DND-41 (cell line): ENCODE results near the gene GTF2A1L.

Source experiments
- ATAC-seq: fragments of 200-7000 bp; cut with Tn5 transposase; 3 replicates; pipeline ENCODE4 v1.9.1; 2021; ENCODE audit warnings: low read depth; ENCODE audit not compliant: insufficient read depth
- DNase-seq: peaks from one replicate; pipeline ENCODE4 v3.0.0-alpha.2; 2020
- H2AFZ ChIP-seq: 2 replicates; pipeline ENCODE4 v1.6.0; 2012; ENCODE audit warnings: low read depth, low read length
- H3K27ac ChIP-seq: 2 replicates; pipeline ENCODE4 v1.5.1; 2012; ENCODE audit warnings: low read length, inconsistent platforms
- H3K27me3 ChIP-seq: fragments of 200-600 bp; sonication (generic); 2 replicates; pipeline ENCODE4 v1.6.0; 2012; ENCODE audit warnings: low read length, mild to moderate bottlenecking, inconsistent platforms; ENCODE audit not compliant: insufficient read depth, poor library complexity
- H3K36me3 ChIP-seq: 2 replicates; pipeline ENCODE4 v1.5.1; 2012; ENCODE audit warnings: low read length, inconsistent platforms; ENCODE audit not compliant: insufficient read depth
- H3K4me1 ChIP-seq: 2 replicates; pipeline ENCODE4 v1.5.1; 2012; ENCODE audit warnings: mild to moderate bottlenecking, low read length; ENCODE audit not compliant: insufficient read depth
- H3K4me2 ChIP-seq: 2 replicates; pipeline ENCODE4 v1.6.0; 2012; ENCODE audit warnings: mild to moderate bottlenecking, moderate library complexity, low read length, inconsistent platforms; ENCODE audit not compliant: insufficient read depth
- H3K4me3 ChIP-seq, 2 experiments: fragments of 200-600 bp in 1 of 2; shearing (Covaris generic) in 1 of 2; 2 replicates each; pipeline ENCODE4 v1.5.1; 2012 to 2016; ENCODE audit warnings: inconsistent platforms in 2 of 2, low read length in 2 of 2, mild to moderate bottlenecking in 2 of 2, low read depth in 1 of 2, moderate library complexity in 1 of 2
- H3K79me2 ChIP-seq: 2 replicates; pipeline ENCODE4 v1.6.0; 2012; ENCODE audit warnings: low read length, inconsistent platforms; ENCODE audit not compliant: insufficient read depth
- H3K9ac ChIP-seq: 2 replicates; pipeline ENCODE4 v1.6.0; 2012; ENCODE audit warnings: low read depth, mild to moderate bottlenecking, inconsistent platforms, low read length, moderate library complexity
- H3K9me3 ChIP-seq: 2 replicates; pipeline ENCODE4 v1.5.1; 2012; ENCODE audit warnings: low read length, moderate library complexity, mild to moderate bottlenecking, inconsistent platforms; ENCODE audit not compliant: insufficient read depth, severe bottlenecking
- H4K20me1 ChIP-seq: 2 replicates; pipeline ENCODE4 v1.6.0; 2012; ENCODE audit warnings: low read length; ENCODE audit not compliant: insufficient read depth
- EZH2 ChIP-seq: IDR thresholded peaks from 3 replicates; pipeline ENCODE4 v1.6.1; 2012; ENCODE audit warnings: borderline replicate concordance, low read depth, mild to moderate bottlenecking, moderate library complexity, low read length, inconsistent platforms; ENCODE audit not compliant: severe bottlenecking
- TF ChIP-seq, protein P1 (sequence below): IDR thresholded peaks from 2 replicates; pipeline ENCODE4 v1.5.1; 2012; ENCODE audit warnings: borderline replicate concordance, low read length, moderate library complexity, mild to moderate bottlenecking; ENCODE audit not compliant: poor library complexity, severe bottlenecking; ENCODE audit errors: extremely low read depth

GTF2A1L gene

DNA sequence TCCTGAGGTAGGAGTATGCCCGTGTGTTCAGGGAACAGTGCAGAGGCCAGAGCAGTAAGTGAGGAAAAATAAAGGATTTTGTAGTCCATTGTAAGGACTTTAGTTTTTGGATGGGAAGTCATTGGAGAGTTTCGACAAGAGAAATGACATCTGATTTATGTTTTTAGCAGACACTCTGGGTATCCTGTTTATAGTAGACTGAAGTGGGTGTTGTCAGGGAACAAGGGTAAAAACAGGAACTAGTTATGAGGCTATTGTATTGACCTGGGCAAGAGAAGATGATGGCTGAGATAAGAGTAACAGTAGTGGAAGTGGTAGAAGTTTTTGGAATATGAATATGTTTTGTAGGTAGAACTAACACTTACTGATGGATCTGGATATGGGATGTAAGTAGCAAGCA lies 59.8 kb downstream of the GTF2A1L start:
- Histone ChIP-seq H3K4me3 (no peak overlapping the region), H3K27ac (no peak overlapping the region), H3K27me3 (peaks cover 3% of the 10 kb centered on the region), H3K4me2 (no peak overlapping the region), H3K4me1 (no peaks in the 10 kb centered on the region), H2AFZ (no peak overlapping the region), H3K36me3 (no peaks in the 10 kb centered on the region), H3K79me2 (no peaks in the 10 kb centered on the region), H3K9me3 (no peaks in the 10 kb centered on the region), H4K20me1 (no peaks in the 10 kb centered on the region), H3K9ac (no peak overlapping the region)
- ATAC-seq = no peak
- TF ChIP-seq EZH2 = no peak
- TF ChIP-seq, protein P1, sequence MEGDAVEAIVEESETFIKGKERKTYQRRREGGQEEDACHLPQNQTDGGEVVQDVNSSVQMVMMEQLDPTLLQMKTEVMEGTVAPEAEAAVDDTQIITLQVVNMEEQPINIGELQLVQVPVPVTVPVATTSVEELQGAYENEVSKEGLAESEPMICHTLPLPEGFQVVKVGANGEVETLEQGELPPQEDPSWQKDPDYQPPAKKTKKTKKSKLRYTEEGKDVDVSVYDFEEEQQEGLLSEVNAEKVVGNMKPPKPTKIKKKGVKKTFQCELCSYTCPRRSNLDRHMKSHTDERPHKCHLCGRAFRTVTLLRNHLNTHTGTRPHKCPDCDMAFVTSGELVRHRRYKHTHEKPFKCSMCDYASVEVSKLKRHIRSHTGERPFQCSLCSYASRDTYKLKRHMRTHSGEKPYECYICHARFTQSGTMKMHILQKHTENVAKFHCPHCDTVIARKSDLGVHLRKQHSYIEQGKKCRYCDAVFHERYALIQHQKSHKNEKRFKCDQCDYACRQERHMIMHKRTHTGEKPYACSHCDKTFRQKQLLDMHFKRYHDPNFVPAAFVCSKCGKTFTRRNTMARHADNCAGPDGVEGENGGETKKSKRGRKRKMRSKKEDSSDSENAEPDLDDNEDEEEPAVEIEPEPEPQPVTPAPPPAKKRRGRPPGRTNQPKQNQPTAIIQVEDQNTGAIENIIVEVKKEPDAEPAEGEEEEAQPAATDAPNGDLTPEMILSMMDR = no peak
- no peak for DNase-seq

DNA sequence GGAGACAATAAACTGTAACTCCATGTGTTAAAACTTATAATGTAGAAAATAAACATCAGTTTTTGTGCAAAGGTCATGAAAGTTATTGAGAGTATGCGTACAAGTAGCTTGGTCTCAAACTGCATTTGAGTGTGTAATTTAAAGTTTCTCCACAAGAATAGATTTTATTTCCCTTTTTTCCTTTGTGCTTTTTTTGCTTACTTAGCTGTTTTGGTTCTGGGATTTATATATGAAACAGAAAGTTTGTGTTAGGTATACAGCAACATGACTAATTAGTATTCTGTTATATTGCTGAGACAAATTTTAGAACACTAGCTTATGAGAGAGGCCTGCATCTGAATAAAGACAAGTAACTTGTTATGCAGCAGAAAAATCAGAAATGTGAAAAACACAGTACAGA lies 67.5 kb downstream of the GTF2A1L start:
- TF ChIP-seq, protein P1 = no peak
- no peak for TF ChIP-seq EZH2
- Histone ChIP-seq H3K27ac (no peak overlapping the region), H3K4me3 (no peak overlapping the region), H3K9me3 (no peaks in the 10 kb centered on the region), H3K79me2 (no peaks in the 10 kb centered on the region), H3K27me3 (no peaks in the 10 kb centered on the region), H3K4me2 (no peak overlapping the region), H3K9ac (no peak overlapping the region), H2AFZ (no peak overlapping the region), H3K36me3 (no peaks in the 10 kb centered on the region), H3K4me1 (no peaks in the 10 kb centered on the region), H4K20me1 (no peaks in the 10 kb centered on the region)
- ATAC-seq (no peak), DNase-seq (no peak)

DNA sequence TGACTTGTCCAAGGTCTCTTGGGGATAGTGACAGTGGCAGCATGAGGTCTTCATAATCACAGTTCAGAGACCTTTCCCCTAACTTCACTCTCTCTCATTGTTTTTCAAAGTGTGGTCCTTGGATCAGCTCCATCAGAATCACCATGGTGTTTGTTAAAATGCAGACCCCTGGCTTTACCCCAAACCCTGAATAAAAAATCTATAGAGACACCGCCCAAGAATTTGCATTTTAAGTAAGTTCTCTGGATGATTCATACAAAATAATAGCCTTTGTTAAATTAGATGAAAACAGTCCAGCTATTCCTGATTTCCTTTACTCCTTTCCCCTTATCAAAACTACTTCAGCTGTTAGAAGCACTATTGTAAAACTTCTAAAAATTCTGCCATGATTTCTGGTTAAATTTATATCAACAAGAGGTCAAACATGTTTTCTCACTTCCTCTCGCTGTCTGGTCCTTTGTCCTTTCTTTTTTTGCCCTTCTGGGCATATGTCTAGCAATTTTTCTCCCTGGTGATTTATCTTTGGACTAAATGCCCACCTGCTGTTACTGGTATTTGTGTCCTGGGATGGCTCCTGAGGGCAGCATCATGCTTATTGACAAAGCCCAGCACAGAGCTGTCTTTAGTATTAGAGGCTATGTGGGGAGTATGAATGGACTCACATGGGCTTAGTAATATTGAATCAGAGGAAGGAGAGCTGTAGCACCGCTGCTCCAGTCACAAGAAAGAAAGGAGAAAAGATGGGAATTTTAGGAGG lies 74.5 kb downstream of the GTF2A1L start:
- no peaks in the 10 kb centered on the region for H3K4me1 ChIP-seq
- ATAC-seq = no peak
- no peak overlapping the region for H3K27ac ChIP-seq
- H3K27me3 ChIP-seq = peaks cover 2% of the 10 kb centered on the region
- no peak overlapping the region for H3K9ac ChIP-seq
- H3K79me2 ChIP-seq = no peaks in the 10 kb centered on the region
- no peak for DNase-seq
- H3K4me3 ChIP-seq = no peak overlapping the region
- H2AFZ ChIP-seq = no peak overlapping the region
- H3K4me2 ChIP-seq = no peak overlapping the region
- no peaks in the 10 kb centered on the region for H3K36me3 ChIP-seq
- no peaks in the 10 kb centered on the region for H4K20me1 ChIP-seq
- no peak for TF ChIP-seq EZH2
- TF ChIP-seq, protein P1 = no peak
- H3K9me3 ChIP-seq = no peaks in the 10 kb centered on the region

DNA sequence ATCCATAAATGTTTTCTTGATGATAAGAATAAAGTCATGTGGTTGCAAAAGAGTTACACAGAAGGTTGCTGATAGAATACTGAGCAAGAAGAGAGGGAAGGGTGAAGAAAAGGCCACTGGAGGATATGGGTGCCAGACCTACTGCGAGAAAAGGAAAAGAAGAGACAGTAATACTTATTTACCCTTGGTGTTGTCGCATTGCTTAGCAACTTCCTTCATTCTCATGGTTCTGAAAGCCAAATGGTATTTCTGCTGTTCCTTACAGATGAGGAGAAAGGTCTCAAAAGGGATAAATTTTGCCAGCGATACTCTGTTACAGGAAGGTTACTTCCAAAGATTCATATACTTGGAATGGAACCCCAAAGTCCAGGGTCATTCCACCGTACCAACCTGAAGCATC lies 75.4 kb downstream of the GTF2A1L start:
- no peak for ATAC-seq
- Histone ChIP-seq H3K9me3 (no peaks in the 10 kb centered on the region), H4K20me1 (no peaks in the 10 kb centered on the region), H3K4me1 (no peaks in the 10 kb centered on the region), H3K9ac (no peak overlapping the region), H3K4me3 (no peak overlapping the region), H2AFZ (no peak overlapping the region), H3K4me2 (no peak overlapping the region), H3K36me3 (no peaks in the 10 kb centered on the region), H3K27me3 (peaks cover 3% of the 10 kb centered on the region), H3K79me2 (no peaks in the 10 kb centered on the region), H3K27ac (no peak overlapping the region)
- TF ChIP-seq EZH2 = no peak
- TF ChIP-seq, protein P1 = no peak
- no peak for DNase-seq
